T1000 (cell line): ENCODE data around the gene GPC1.

ENCODE experiments used
- DNase-seq: peaks from one replicate; lab custom pipeline; 2025; ENCODE audit warnings: mixed read lengths; lab: John Stamatoyannopoulos, UW

The GPC1 gene

GRCh38 chr2:240412211-240412861 lies 23.1 kb upstream of the GPC1 start:
- no peak for DNase-seq

DNA sequence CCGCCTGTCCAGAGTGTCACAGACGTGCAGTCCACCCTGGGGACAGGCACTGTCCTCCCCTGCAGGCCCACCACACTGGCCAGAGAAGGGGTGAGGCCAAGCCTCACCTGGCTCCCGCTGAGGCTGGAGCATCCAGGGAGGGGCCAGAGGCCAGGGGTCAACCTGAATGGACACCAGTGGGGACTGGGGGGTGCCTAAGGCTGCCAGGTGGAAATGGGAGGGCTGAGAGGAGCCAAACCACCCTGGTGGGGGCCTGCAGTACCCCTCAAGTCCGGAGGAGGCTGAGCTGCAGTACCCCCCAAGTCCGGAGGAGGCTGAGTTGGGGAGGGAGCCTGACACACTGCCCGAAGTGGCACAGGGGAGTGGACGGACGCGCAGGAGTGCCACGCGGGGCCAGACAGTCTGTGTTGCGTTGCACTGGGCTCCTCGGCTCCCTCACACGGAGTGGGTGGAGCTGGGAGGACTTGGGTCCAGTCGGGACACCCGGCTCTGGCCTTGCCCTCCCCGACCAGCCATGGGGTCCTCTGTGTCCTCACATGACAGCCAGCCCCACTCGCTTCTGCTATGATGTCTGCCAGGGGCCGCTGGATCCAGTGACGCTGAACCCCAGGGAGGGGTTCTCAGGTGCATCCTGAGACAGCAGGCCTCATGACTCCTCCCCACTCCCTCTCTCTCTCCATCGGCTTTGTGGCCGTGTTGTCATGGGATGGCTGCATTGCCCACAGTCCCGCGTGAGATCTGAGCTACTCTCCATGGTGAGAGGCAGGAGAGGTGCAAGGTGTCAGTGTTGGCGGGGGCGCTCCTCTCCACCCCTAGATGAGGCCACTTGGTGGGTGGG lies 22.3 kb upstream of the GPC1 start:
- DNase-seq = no peak

DNA sequence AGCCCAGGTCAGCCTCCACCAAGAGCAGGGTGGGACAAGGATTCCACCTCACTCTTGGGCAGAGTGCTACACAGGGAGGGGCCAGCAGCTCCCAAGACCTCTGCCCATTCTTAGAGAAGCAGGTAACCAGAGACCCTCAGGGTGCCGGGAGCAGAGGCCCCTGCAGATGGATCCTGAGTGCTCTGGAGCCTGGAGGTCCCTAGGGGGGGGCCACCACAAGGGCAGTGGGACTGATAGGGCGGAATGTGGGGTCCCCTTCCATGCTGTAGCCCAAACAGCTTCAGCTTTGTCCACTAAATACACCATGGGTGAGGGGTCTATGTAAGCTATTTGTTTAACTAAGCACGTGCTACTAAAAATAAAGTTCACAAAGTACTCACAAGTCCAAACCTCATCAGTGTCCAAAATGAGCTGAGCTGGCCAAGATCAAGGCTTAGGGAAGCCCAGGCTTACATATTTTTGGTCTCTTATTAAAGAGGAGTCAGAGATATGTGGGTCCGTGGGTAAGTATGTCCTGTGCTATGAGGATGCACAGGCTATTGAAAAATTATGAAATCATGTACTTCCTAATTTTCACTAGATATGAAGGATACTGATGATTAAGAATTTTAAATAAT lies 21.5 kb upstream of the GPC1 start:
- no peak for DNase-seq

DNA sequence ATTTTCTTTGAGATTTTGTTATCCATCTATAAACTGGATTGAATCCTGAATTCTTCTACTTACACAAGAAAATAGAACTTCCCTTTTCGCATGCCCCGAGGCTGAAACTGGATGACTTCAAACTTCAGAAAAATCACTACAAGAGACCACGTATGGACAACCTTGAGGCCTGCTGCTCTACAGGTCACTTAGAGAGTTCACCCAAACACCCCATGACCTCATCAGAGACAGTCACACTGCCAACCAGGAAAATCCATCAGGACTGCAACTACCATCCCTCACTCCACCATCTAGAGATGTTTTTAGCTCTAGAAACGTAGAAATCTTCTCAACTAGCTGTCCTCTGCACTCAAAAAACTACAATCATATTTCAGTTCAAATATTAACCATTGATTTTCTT lies 18.6 kb upstream of the GPC1 start:
- DNase-seq = no peak

- DNase-seq = no peak
Observed at GRCh38 chr2:240418311-240418710, 17.2 kb upstream of the GPC1 start.

DNA sequence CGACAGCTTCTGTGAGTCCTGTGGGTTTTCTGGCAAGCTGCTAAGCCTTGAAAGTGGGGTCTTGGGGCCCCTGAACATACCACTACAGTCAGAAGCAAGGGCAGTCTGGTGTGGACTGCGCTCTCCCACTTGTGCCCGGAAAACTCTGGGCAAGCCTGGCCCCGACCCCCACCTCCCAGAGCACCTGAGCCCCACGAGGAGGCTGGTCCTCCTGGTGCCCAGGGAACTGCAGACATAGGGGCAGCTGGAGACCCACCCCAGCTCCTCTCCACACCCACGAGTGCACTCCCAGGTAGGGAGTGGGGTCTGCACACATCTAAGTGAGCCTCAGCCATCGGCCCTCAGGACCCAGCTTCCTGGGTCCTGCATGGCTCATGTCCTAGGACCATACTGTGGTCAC lies 16.2 kb upstream of the GPC1 start:
- no peak for DNase-seq

DNA sequence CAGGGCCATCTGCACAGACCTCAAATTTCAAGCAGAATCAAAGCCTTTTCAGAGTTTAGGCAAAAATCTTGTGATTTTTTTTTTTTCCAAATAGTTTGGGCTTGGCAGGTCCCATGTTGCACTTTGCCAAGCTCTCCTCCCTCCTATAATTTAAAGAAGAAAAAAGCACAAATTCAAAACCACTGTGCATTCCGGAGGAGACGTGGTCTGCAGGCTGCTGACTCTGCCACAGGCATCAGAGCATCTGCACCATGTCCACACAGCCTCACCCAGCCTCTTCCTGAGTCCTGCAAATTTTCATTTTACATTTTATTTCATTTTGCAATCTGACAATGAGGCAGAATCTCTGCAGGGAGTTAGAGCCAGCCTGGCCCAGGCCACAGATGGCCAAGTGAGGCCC lies 15.7 kb upstream of the GPC1 start:
- no peak for DNase-seq

GRCh38 chr2:240420206-240421104 lies 15.0 kb upstream of the GPC1 start:
- DNase-seq = no peak

GRCh38 chr2:240421381-240421780 lies 14.1 kb upstream of the GPC1 start:
- no peak for DNase-seq

- no peak for DNase-seq
Observed at GRCh38 chr2:240422658-240423329, 12.7 kb upstream of the GPC1 start.

DNA sequence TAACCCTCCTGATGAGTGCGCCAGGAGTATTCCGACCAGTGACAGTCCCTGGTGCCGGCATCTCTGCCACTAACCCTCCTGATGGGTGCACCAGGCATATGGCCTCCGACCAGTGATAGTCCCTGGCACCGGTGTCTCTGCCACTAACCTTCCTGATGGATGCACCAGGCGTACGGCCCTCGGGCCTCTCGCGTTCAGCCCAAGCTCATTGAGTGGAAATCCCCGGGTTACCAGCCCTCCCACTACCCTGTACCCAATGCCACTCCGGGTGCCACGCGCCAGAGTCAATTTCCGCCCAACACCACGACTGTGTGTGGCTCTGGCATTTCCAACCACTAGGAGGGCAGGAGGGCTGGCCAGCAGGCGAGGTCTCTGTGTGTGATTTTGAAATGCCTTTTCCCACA lies 11.7 kb upstream of the GPC1 start:
- DNase-seq = no peak

DNA sequence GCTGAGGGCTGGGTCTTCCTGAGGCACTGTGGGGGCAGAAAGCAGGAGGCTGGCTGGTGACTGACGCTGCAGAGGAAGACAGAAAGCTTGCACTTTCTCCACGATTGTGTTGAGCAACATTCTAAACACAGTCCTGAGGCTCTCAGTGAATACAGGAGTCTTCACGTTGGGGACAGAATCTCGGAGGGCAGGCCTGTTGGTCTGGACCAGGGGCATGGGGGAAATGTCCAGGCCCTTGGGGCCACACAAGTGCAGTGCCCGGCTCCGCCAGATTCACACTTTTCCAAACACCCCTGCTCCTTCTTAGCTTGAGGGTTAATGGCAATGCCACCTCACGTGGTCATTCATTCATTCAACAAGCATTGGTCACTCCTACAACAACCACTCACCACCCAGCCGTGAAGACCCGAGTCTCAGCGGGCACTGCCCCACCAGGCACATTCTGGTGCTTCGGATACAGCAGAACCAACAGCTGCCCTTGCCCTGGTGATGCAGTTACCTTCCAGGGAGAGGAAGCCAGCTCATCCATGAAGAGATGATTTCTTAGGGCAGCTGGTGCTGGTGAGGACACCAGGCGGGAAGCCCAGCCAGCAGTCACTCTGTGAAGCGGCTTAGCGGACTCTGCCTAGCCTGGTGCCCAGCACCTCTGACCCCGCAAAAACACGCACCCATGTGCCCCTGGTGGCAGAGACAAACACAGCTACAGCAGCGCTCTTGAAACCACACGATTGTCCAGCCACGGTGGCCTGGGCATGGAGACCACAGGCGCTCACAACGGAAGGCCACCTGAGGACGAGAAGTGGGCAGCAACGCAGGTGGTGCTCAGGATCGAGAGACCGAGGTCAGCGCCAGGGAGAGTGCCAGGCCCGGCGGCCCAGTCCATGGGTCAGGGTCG lies 10.9 kb upstream of the GPC1 start:
- no peak for DNase-seq

- DNase-seq = no peak
Observed at GRCh38 chr2:240425236-240425615, 10.2 kb upstream of the GPC1 start.

DNA sequence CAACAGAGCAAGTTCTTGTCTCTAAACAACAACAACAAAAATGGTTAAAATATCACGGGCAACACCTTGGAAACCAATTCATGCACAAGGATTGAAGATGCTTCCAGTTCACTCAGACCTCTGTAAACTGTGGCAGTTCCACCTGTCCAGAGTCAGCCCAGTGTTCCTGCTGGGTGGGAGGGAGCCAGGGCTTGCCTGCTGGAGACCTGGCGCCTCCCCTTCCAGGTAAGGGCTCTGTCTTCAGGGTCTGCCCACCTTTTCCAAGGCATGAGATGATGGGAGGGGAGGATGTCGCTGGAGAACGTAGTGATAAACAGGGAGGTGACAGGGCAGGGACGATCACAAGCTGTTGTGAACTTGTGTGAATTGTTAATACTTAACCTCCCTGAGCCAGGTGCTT lies 9.8 kb upstream of the GPC1 start:
- DNase-seq = no peak

GRCh38 chr2:240426845-240427721 lies 8.4 kb upstream of the GPC1 start:
- no peak for DNase-seq

GRCh38 chr2:240427729-240428128 lies 7.7 kb upstream of the GPC1 start:
- no peak for DNase-seq

DNA sequence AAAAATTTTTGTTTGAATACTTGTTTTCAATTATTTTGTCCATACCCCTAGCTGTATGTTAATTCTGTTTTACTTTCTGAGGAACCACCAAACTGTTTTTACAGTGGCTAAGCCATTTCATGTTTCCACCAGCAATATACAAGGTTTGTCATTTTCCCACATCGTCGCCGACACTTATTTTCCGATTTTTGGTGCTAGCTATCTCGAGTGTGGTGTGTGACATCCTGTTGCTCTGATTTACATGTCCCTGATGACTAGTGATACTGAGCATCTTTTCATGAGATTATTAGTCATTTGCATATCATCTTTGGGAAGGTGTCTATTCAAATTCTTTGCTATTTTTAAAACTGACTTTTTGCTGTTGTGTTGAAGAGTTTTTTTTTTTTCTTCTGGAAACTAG lies 7.2 kb upstream of the GPC1 start:
- no peak for DNase-seq

- DNase-seq = no peak
Observed at GRCh38 chr2:240429341-240429871, 6.1 kb upstream of the GPC1 start.

DNA sequence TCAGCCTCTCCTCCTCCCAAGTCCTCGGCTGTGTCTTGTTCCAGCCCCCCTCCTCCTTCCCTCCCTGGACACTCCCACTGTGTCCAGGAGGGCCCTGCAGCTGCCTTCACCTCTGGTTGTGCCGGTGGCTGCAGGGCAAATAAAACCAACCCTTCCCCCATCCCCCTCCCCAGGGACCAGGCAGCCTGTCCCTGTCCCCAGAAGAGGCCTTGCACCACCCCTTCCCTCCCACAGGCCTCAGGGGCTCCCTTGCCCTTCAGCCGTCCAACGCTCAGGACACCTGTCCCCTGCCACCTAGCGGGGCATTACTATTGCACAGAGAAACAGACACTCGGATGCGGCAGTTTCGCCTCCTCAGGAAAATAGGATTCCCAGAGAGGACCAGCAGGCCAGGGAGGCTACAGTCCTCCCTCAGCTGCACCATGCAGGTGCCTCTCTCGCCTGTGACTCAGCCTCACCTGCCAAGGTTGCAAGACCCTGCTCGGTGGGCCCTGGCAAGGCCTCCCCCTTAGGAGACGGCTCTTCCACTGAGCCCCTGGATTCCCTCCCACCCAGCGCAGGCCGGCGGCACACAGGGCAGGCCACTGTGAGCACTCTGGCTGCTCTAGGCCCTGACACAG lies 5.5 kb upstream of the GPC1 start:
- DNase-seq = no peak
